Nephron (organoid): ENCODE data around the gene LOXHD1.

Source experiments
- H3K27ac Mint-ChIP-seq, 3 experiments: 2 replicates each; pipeline ENCODE4 v1.8.0; 2020; ENCODE audit warnings: mixed read lengths in 3 of 3, mild to moderate bottlenecking in 2 of 3, moderate library complexity in 1 of 3
- H3K27me3 Mint-ChIP-seq: 2 replicates; pipeline ENCODE4 v1.8.0; 2021; ENCODE audit warnings: low read depth, mild to moderate bottlenecking, moderate library complexity, mixed read lengths
- H3K36me3 Mint-ChIP-seq: 2 replicates; pipeline ENCODE4 v1.8.0; 2020; ENCODE audit warnings: low read depth, mixed read lengths
- H3K4me1 Mint-ChIP-seq: 2 replicates; pipeline ENCODE4 v1.8.0; 2020; ENCODE audit warnings: mixed read lengths
- H3K4me3 Mint-ChIP-seq, 3 experiments: 2 replicates each; pipeline ENCODE4 v1.8.0; 2020; ENCODE audit warnings: mild to moderate bottlenecking in 3 of 3, mixed read lengths in 3 of 3, moderate library complexity in 2 of 3
- H3K9me3 Mint-ChIP-seq: 2 replicates; pipeline ENCODE4 v1.8.0; 2020; ENCODE audit warnings: mixed read lengths
- CTCF ChIP-seq, 3 experiments: fragments of 200-600 bp; sonication (generic); IDR thresholded peaks; one replicate each; pipeline ENCODE4 v1.5.0; 2021; ENCODE audit warnings: antibody characterized with exemption in 3 of 3; ENCODE audit not compliant: unreplicated experiment in 3 of 3

The LOXHD1 gene

GRCh38 chr18:46469186-46469915 lies 187.7 kb downstream of the LOXHD1 start:
- H3K4me1 Mint-ChIP-seq, result peaks cover 39% of the 10 kb centered on the region

GRCh38 chr18:46468426-46469180 lies 188.4 kb downstream of the LOXHD1 start:
- no peak for TF ChIP-seq CTCF (IDR thresholded peaks at IDR 0.05; ENCODE audit: unreplicated experiment in 3 of 3)
- no peak overlapping the region for H3K4me3 Mint-ChIP-seq
- peaks cover 3% of the 10 kb centered on the region for H3K27me3 Mint-ChIP-seq
- no peaks in the 10 kb centered on the region for H3K36me3 Mint-ChIP-seq
- no peaks in the 10 kb centered on the region for H3K9me3 Mint-ChIP-seq
- peak overlapping the region in 2 of 3 experiments; percentile 29 to 67 for H3K27ac Mint-ChIP-seq
- peaks cover 39% of the 10 kb centered on the region for H3K4me1 Mint-ChIP-seq

More at GRCh38 chr18:46469186-46469915, 187.7 kb downstream of the LOXHD1 start:
- no peak for TF ChIP-seq CTCF (IDR thresholded peaks at IDR 0.05; ENCODE audit: unreplicated experiment in 3 of 3)
- peaks cover 3% of the 10 kb centered on the region for H3K27me3 Mint-ChIP-seq
- H3K9me3 Mint-ChIP-seq, result no peaks in the 10 kb centered on the region
- H3K36me3 Mint-ChIP-seq, result no peaks in the 10 kb centered on the region
- H3K27ac Mint-ChIP-seq, result peak overlapping the region in 2 of 3 experiments; percentile 29 to 67
- H3K4me3 Mint-ChIP-seq, result no peak overlapping the region

- H3K4me1 Mint-ChIP-seq, result peaks cover 39% of the 10 kb centered on the region
- H3K27ac Mint-ChIP-seq, result peak overlapping the region in 2 of 3 experiments; percentile 7 to 46
- no peak for TF ChIP-seq CTCF (IDR thresholded peaks at IDR 0.05; ENCODE audit: unreplicated experiment in 3 of 3)
- peaks cover 3% of the 10 kb centered on the region for H3K27me3 Mint-ChIP-seq
- no peaks in the 10 kb centered on the region for H3K36me3 Mint-ChIP-seq
- H3K9me3 Mint-ChIP-seq, result no peaks in the 10 kb centered on the region
- H3K4me3 Mint-ChIP-seq, result no peak overlapping the region
Measured at GRCh38 chr18:46466234-46467160, 190.5 kb downstream of the LOXHD1 start.

- Mint-ChIP-seq H3K9me3 (no peaks in the 10 kb centered on the region), H3K4me1 (peaks cover 27% of the 10 kb centered on the region), H3K27me3 (peaks cover 3% of the 10 kb centered on the region), H3K27ac (no peak overlapping the region), H3K4me3 (no peak overlapping the region), H3K36me3 (no peaks in the 10 kb centered on the region)
- peak in 2 of 3 experiments; percentile 21 to 37 for TF ChIP-seq CTCF (IDR thresholded peaks at IDR 0.05; ENCODE audit: unreplicated experiment in 3 of 3)
Measured at GRCh38 chr18:46464926-46465655, 191.9 kb downstream of the LOXHD1 start.

GRCh38 chr18:46462523-46462922 lies 194.5 kb downstream of the LOXHD1 start:
- TF ChIP-seq CTCF (IDR thresholded peaks at IDR 0.05; ENCODE audit: unreplicated experiment in 3 of 3), result no peak
- no peak overlapping the region for H3K4me3 Mint-ChIP-seq
- H3K9me3 Mint-ChIP-seq, result no peaks in the 10 kb centered on the region
- peaks cover 8% of the 10 kb centered on the region for H3K27me3 Mint-ChIP-seq
- H3K4me1 Mint-ChIP-seq, result peaks cover 6% of the 10 kb centered on the region
- H3K27ac Mint-ChIP-seq, result no peak overlapping the region
- H3K36me3 Mint-ChIP-seq, result peaks cover 15% of the 10 kb centered on the region
